ENCODE measurements around the gene ZNF600.
"Not testable (repeated sequence)": the region's sequence is repeated elsewhere in the genome, so short reads cannot be mapped to it uniquely, and the experiment has no call there.

ZNF600 gene

GRCh38 chr19:52786464-52787354, at the start of gene ZNF600:
ZNF600 (minus strand) TSS chr19:52786791; CDS start chr19:52778888, 7,903 bp downstream.
- not testable (repeated sequence) for DNase-seq

GRCh38 chr19:52834289-52834688, 47.7 kb upstream of the ZNF600 start:
- not testable (repeated sequence) for DNase-seq

DNA sequence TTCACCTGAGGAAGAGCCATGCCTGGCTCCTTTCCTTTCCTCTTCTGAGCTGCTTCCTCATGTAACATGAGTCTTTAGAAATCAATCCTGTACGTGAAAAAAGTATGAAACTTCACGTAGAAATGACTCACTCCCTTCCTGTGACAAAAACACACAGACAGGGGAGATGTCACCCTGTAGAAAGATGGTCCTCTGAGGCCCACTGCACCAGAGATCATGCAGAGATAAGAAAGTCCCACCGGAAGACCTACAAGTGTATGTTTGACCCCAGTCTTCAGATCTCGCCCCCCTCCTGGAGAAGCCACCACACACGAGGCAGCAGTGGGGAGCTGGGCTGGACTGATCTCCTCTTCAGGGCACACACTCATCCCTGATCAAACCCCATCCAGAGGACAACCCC, 47.0 kb upstream of the ZNF600 start:
- not testable (repeated sequence) for DNase-seq

- DNase-seq, result not testable (repeated sequence)
Observed at GRCh38 chr19:52829866-52830265, 43.3 kb upstream of the ZNF600 start.

DNA sequence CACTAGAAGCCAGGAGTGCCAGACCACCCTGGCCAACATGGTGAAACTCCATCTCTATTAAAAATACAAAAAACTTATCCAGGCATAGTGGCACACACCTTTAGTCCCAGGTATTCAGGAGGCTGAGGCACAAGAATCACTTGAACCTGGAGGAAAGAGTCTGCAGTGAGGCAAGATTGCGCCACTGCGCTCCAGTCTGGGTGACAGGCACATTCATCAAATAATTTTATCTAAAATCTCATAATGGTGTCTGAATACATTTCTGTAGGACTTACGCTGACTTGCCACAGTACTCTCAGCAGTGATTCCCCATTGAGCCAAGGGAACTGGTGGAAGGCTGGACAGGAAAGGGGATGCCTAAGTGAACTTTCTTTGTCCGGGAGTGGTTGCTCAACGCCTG, 39.2 kb upstream of the ZNF600 start:
- DNase-seq, result no peak

DNA sequence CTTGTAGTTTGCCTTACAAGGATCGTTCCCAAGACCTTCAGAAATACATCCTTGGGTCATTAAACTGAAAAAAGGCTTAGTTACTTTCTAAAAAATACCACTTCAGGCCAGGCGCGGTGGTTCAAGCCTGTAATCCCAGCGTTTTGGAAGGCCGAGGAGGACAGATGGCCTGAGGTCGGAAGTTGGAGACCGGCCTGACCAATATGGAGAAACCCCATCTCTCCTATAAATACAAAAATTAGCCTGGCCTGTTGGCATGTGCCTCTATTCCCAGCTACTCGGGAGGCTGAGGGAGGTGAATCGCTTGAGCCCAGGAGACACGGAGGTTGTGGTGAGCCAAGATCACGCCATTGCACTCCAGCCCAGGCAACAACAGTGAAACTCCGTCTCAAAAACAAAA, 37.1 kb upstream of the ZNF600 start:
- no peak for DNase-seq

GRCh38 chr19:52821204-52821960, 34.8 kb upstream of the ZNF600 start, which contains the start of gene ZNF28:
ZNF28 (minus strand) TSS chr19:52821633; CDS start chr19:52817958, 3,675 bp downstream.
- not testable (repeated sequence) for DNase-seq

GRCh38 chr19:52820472-52821203, 34.0 kb upstream of the ZNF600 start:
- not testable (repeated sequence) for DNase-seq

DNA sequence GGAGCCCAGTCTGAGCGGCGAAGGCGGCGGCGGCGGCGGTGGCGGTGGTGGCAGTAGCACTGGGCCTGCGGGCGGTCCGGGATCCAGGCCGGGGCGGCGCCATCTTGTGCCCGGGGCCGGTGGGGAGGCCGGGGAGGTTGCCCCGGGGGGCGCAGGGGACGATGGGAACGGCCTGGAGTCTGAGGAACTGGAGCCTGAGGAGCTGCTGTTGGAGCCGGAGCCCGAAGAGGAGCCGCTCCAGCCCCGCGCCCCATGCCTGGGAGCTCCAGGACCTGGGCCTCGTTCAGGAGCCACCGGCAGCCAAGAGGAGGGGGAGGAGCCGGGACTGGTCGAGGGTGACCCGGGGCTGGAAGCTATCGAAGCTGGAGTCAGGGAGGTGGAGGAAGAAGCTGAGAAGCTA, 23.2 kb upstream of the ZNF600 start:
- DNase-seq, result no peak

- not testable (repeated sequence) for DNase-seq
Observed at GRCh38 chr19:52799950-52800640, 13.5 kb upstream of the ZNF600 start.

GRCh38 chr19:52789440-52789839, 2.8 kb upstream of the ZNF600 start:
- no peak for DNase-seq

- no peak for DNase-seq
Observed at GRCh38 chr19:52786078-52786463, 520 bp downstream of the ZNF600 start.

- DNase-seq, result no peak
Observed at GRCh38 chr19:52785506-52785905, 1.1 kb downstream of the ZNF600 start.

GRCh38 chr19:52782864-52783263, 3.7 kb downstream of the ZNF600 start:
- DNase-seq, result not testable (repeated sequence)

GRCh38 chr19:52778811-52779210, 7.8 kb downstream of the ZNF600 start:
- DNase-seq, result no peak

DNA sequence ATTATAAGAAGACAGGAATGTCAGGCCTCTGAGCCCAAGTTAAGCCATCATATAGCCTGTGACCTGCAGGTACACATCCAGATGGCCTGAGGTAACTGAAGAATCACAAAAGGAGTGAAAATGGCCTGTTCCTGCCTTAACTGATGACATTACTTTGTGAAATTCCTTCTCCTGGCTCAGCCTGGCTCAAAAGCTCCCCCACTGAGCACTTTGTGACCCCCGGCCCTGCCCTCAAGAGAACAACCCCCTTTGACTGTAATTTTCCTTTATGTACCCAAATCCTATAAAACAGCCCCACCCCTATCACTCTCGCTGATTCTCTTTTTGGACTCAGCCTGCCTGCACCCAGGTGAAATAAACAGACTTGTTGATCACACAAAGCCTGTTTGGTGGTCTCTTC, 30.1 kb downstream of the ZNF600 start:
- not testable (repeated sequence) for DNase-seq

DNA sequence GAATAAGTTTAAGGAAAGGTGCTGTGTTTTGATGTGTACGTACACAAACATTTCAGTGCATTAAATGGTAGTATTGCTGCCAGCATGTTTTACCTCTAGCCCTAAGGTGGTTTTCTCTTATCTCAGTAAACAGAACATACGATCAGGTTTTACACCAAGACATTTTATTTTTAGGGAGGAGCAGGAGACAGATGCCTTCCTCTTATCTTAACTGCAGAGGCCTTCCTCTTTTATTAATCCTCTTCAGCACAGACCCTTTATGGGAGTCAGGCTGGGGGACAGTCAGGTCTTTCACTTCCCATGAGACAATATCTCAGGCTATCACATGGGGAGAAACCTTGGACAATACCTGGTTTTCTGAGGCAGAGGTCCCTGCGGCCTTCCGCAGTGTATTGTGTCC, 36.8 kb downstream of the ZNF600 start:
- no peak for DNase-seq

DNA sequence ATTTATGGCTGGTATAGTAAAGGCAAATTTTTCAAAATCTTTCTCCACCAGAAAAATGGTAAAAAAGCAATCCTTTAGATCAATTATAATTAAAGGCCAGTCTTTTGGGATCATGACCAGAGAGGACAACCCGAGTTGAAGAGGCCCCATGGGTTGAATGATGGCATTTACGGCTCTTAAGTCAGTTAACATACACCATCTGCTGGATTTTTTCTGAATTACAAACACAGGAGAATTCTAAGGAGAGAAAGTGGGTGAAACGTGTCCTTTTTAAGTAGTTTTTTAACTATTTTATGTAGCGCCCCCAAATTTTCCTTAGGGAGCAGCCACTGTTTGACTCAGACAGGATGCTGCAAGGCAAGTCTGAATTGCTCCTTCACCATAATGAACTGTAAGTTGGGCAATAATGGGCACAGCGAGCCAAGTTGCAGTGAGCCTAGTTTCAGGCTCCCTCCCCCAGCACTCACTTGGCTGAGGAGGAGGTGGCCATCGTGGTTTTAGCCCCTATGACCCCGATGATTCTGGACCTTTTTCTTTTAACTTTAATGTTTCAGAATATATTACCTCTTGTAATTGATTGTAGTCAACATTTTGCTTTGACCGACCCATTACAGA, 38.1 kb downstream of the ZNF600 start:
- DNase-seq, result no peak

GRCh38 chr19:52745919-52746318, 40.7 kb downstream of the ZNF600 start:
- DNase-seq, result not testable (repeated sequence)

DNA sequence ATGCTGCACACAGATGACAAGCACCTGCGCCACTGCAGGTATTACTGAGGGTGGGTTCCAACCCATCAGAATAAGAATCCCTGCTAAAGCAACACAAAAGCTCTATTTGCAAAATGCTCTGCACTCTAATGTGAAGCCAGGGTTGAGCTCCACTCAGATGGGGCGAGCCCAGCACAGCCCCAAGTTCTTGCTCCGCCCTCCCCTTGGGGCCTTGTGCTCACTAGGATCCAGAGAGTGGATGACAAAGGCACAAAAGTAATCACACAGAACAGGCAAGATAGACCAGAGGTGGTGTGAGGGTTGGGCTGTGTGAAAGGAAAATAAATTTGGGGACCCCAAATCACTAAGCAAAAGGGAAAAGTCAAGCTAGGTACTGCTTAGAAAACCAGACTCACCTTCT, 43.5 kb downstream of the ZNF600 start:
- no peak for DNase-seq

- DNase-seq, result no peak
Observed at GRCh38 chr19:52742516-52742915, 44.1 kb downstream of the ZNF600 start.

DNA sequence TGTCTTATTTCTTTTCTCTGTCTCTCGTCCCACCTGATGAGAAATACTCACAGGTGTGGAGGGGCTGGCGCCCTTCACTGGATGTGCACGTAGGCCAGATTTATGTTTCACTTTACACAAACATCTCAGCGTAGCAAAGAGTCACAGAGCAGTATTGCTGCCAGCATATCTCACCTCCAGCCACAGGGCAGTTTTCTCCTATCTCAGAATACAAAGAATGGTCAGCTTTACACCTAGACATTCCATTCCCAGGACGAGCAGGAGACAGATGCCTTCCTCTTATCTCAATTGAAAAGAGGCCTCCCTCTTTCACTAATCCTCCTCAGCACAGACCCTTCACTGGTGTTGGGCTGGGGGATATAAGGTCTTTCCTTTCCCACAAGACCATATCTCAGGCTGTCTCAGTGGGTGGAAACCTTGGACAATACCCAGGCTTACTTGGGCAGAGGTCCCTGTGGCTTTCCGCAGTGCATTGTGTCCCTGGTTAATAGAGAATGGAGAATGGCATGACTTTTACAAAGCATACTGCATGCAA, 44.6 kb downstream of the ZNF600 start:
- no peak for DNase-seq
